PC-9 (cell line): ENCODE data around the gene ATP13A2.
"Not testable (repeated sequence)": the region's sequence is repeated elsewhere in the genome, so short reads cannot be mapped to it uniquely, and the experiment has no call there.

Source experiments
- EZH2 ChIP-seq: fragments of 200-600 bp; sonication (generic); IDR thresholded peaks from 2 replicates; pipeline ENCODE4 v1.8.0; 2017; ENCODE audit warnings: antibody characterized with exemption, low read depth
- TF ChIP-seq, protein P1 (sequence below): fragments of 200-600 bp; sonication (generic); conservative IDR thresholded peaks from 2 replicates; pipeline ENCODE4 v1.6.1; 2017; ENCODE audit warnings: mixed run types, antibody characterized with exemption, mild to moderate bottlenecking, moderate library complexity

DNA sequence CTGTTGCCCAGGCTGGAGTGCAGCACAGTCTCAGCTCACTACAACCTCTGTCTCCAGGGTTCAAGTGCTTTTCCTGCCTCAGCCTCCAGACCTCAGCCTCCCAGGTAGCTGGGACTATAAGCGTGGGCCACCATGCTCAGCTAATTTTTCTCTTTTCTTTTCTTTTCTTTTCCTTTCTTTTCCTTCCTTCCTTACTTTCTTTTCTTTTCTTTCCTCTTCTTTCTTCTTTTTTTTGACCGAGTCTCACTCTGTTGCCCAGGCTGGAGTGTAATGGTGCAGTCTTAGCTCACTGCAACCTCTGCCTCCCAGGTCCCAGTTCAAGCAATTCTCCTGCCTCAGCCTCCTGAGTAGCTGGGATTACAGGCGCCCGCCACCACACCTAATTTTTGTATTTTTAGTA, 47.6 kb downstream of the ATP13A2 start:
- TF ChIP-seq, protein P1, sequence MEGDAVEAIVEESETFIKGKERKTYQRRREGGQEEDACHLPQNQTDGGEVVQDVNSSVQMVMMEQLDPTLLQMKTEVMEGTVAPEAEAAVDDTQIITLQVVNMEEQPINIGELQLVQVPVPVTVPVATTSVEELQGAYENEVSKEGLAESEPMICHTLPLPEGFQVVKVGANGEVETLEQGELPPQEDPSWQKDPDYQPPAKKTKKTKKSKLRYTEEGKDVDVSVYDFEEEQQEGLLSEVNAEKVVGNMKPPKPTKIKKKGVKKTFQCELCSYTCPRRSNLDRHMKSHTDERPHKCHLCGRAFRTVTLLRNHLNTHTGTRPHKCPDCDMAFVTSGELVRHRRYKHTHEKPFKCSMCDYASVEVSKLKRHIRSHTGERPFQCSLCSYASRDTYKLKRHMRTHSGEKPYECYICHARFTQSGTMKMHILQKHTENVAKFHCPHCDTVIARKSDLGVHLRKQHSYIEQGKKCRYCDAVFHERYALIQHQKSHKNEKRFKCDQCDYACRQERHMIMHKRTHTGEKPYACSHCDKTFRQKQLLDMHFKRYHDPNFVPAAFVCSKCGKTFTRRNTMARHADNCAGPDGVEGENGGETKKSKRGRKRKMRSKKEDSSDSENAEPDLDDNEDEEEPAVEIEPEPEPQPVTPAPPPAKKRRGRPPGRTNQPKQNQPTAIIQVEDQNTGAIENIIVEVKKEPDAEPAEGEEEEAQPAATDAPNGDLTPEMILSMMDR = not testable (repeated sequence)
- not testable (repeated sequence) for TF ChIP-seq EZH2
